Peyer's patch (tissue), 4 donors: ENCODE data around the gene KCNIP4. TPM values are rescaled to one million over a fixed set of nuclear protein-coding genes. Genes with fewer than 3 reads are reported as not detected.

Source experiments
- DNase-seq, 3 donors: peaks; one replicate each; pipeline ENCODE4 v3.0.0-alpha.2; 2017 to 2019
- H3K27ac ChIP-seq, 4 donors: fragments of 200-600 bp; sonication (generic); one replicate each; pipeline ENCODE4 v1.5.1; 2016 to 2019
- H3K27me3 ChIP-seq, 2 donors: fragments of 200-600 bp; sonication (generic); one replicate each; pipeline ENCODE4 v1.5.1; 2019
- H3K36me3 ChIP-seq, 3 donors: fragments of 200-600 bp; sonication (generic); one replicate each; pipeline ENCODE4 v1.5.1; 2016 to 2019
- H3K4me1 ChIP-seq, 4 donors: fragments of 200-600 bp; sonication (generic); one replicate each; pipeline ENCODE4 v1.5.1; 2016 to 2019
- H3K4me3 ChIP-seq, 4 donors: fragments of 200-600 bp; sonication (generic); 1 replicate in 3 of 4; 2 replicates in 1 of 4; pipeline ENCODE4 v1.5.1; 2016 to 2019; ENCODE audit warnings: mild to moderate bottlenecking in 1 of 4
- H3K9me3 ChIP-seq, 4 donors: fragments of 200-600 bp; sonication (generic); one replicate each; pipeline ENCODE4 v1.5.1; 2016 to 2019; ENCODE audit warnings: mild to moderate bottlenecking in 1 of 4
- POLR2A ChIP-seq, 2 donors: fragments of 450-650 bp; IDR thresholded peaks; one replicate each; pipeline ENCODE4 v1.5.1; 2017; ENCODE audit warnings: antibody characterized with exemption in 2 of 2, mild to moderate bottlenecking in 2 of 2, moderate library complexity in 2 of 2
- total RNA-seq, 4 donors: library from RNA; depleted of rRNA; stranded (reverse); fragments of >200 nt; gene quantifications; one replicate each; pipeline ENCODE4 v1.1.0, GENCODE V29; 2016
- TF ChIP-seq, protein P1 (sequence below), 6 experiments: fragments of 450-650 bp in 4 of 6; fragments of 200-600 bp in 2 of 6; sonication (generic) in 1 of 6; IDR thresholded peaks; one replicate each; pipeline ENCODE4 v1.5.1; 2017 to 2019; ENCODE audit warnings: antibody characterized with exemption in 6 of 6, mild to moderate bottlenecking in 3 of 6, moderate library complexity in 1 of 6

Gene KCNIP4
- total RNA-seq, 4 donors from 2014 or later, result 2.8 TPM; not detected in 3

DNA sequence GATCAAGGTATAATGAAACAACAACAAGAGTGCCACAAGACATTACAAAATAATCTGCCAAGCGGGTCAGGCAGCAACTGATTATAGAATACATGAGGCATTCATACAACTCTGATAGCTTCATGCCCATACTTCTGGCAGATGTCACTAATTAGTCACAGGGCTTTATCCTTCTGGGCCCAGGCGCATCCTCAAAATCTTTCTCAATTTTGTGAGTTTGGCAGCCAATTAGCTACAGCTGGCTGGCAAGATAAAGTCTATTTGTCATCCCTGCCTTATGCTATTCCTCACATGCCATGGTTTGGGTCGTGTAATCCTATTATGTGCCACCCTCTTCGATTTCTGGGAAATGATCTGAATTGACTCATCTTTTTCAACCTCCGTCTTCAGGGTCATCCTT, 994.0 kb downstream of the KCNIP4 start:
- no peak for TF ChIP-seq POLR2A (IDR thresholded peaks at IDR 0.05)
- TF ChIP-seq, protein P1, sequence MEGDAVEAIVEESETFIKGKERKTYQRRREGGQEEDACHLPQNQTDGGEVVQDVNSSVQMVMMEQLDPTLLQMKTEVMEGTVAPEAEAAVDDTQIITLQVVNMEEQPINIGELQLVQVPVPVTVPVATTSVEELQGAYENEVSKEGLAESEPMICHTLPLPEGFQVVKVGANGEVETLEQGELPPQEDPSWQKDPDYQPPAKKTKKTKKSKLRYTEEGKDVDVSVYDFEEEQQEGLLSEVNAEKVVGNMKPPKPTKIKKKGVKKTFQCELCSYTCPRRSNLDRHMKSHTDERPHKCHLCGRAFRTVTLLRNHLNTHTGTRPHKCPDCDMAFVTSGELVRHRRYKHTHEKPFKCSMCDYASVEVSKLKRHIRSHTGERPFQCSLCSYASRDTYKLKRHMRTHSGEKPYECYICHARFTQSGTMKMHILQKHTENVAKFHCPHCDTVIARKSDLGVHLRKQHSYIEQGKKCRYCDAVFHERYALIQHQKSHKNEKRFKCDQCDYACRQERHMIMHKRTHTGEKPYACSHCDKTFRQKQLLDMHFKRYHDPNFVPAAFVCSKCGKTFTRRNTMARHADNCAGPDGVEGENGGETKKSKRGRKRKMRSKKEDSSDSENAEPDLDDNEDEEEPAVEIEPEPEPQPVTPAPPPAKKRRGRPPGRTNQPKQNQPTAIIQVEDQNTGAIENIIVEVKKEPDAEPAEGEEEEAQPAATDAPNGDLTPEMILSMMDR (IDR thresholded peaks at IDR 0.05), result no peak
- Histone ChIP-seq H3K27ac (no peak overlapping the region), H3K27me3 (no peaks in the 10 kb centered on the region), H3K9me3 (no peaks in the 10 kb centered on the region), H3K36me3 (no peaks in the 10 kb centered on the region), H3K4me1 (no peaks in the 10 kb centered on the region), H3K4me3 (no peak overlapping the region)
- DNase-seq, result no peak

DNA sequence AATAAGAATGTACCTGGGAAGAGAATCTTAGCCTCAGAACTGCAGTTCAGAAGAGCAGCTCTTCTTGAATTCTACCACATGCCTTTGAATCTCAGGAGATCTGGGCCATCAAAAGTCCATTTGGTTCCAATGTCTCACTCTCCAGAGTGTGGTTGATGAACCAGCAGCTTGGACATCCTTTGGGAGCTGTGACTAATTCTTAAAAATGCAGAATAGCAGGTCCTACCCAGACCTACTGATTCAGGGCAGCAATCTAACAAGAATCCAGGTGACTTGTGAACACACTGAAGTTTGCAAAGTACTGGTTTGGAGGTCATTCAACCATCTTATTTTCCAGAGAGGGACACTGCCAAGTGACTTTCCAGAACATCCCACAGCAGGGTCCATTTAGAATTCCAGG, 1003.6 kb downstream of the KCNIP4 start:
- Histone ChIP-seq H3K9me3 (no peaks in the 10 kb centered on the region), H3K27me3 (no peaks in the 10 kb centered on the region), H3K36me3 (no peaks in the 10 kb centered on the region), H3K4me1 (no peaks in the 10 kb centered on the region), H3K4me3 (no peak overlapping the region), H3K27ac (no peak overlapping the region)
- no peak for DNase-seq
- TF ChIP-seq, protein P1 (IDR thresholded peaks at IDR 0.05), result no peak
- TF ChIP-seq POLR2A (IDR thresholded peaks at IDR 0.05), result no peak

DNA sequence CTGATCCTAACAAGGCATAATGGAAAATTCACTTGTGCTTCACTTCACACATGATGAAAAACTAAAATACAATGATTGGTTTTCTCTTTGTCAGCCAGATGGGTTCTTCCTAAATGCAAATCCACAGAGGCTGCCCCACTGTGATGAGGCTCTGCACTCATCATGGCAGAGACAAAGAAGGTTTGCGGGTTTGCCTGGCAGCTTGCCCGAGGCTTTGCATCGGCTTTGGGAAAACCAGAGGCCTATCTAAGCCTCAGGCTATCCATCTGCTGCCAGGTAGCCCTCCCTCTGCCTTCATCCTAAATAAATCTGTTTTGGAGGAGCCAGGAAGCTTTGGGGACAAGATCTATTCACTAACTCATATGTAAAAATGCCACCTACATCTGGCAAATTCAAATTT, 1004.1 kb downstream of the KCNIP4 start:
- no peaks in the 10 kb centered on the region for H3K27me3 ChIP-seq
- H3K4me3 ChIP-seq, result no peak overlapping the region
- H3K27ac ChIP-seq, result no peak overlapping the region
- H3K36me3 ChIP-seq, result no peaks in the 10 kb centered on the region
- H3K4me1 ChIP-seq, result no peaks in the 10 kb centered on the region
- no peak for DNase-seq
- TF ChIP-seq, protein P1 (IDR thresholded peaks at IDR 0.05), result no peak
- TF ChIP-seq POLR2A (IDR thresholded peaks at IDR 0.05), result no peak
- no peaks in the 10 kb centered on the region for H3K9me3 ChIP-seq

DNA sequence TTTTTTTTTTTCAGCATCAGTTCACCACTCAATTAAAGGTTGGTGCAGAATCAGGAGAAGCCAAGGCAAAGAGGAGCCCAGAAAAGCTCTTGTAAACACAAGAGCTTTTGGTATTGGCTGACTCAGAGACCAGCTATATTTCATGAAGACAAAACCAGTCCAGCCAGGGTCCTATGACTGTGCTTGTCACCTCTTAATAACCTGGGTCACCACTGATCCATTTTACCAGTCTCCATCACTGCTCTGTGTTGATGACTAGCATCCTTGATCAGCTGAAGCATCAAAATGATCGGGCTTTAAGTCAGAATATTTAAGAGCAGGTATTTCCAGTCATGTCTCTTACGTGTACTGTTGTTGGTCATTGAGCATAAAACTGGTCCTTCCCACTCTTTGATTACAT, 1010.4 kb downstream of the KCNIP4 start:
- Histone ChIP-seq H3K27me3 (no peaks in the 10 kb centered on the region), H3K9me3 (no peaks in the 10 kb centered on the region)

DNA sequence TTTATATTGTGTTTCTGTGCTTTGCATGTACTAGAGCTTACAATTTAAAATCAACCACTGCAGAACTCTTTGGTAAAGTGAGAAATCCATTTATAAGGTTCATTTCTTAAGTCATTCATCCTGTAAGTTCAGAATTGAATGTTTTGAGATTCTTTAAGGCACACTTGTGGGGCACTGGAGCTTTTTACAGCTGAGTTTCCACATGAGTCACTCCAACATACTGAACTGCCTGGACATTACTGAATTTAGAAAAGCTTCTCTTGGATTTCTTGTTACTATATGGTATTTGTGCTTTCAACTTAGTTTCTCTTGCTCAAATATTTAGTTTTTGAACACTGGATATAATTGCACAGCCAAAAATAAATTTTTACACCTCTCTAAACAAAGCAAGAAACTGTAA, 1022.0 kb downstream of the KCNIP4 start:
- no peak overlapping the region for H3K4me3 ChIP-seq
- no peaks in the 10 kb centered on the region for H3K9me3 ChIP-seq
- H3K27me3 ChIP-seq, result no peaks in the 10 kb centered on the region
- TF ChIP-seq POLR2A (IDR thresholded peaks at IDR 0.05), result no peak
- TF ChIP-seq, protein P1 (IDR thresholded peaks at IDR 0.05), result no peak
- H3K4me1 ChIP-seq, result no peaks in the 10 kb centered on the region
- H3K36me3 ChIP-seq, result no peaks in the 10 kb centered on the region
- DNase-seq, result no peak
- H3K27ac ChIP-seq, result no peak overlapping the region

More for the DNA sequence above, 1010.4 kb downstream of the KCNIP4 start:
- Histone ChIP-seq H3K4me1 (no peaks in the 10 kb centered on the region), H3K36me3 (no peaks in the 10 kb centered on the region), H3K4me3 (no peak overlapping the region), H3K27ac (no peak overlapping the region)
- TF ChIP-seq, protein P1 (IDR thresholded peaks at IDR 0.05), result no peak
- no peak for TF ChIP-seq POLR2A (IDR thresholded peaks at IDR 0.05)
- no peak for DNase-seq

DNA sequence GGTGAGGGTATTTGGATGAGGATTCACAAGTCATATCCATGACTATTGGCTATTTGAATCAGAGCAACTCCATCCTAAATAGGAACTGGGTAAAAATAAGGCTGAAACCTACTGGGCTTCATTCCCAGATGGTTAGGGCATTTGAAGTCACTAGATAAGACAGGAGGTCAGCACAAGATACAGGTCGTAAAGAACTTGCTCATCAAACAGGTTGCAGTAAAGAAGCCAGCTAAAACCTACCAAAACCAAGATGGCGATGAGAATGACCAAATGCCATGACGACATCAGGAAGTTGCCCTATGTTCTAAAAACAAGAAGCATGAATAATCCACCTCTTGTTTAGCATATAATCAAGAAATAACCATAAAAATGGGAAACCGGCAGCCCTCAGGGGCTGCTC, 1023.4 kb downstream of the KCNIP4 start:
- Histone ChIP-seq H3K36me3 (no peaks in the 10 kb centered on the region), H3K27me3 (no peaks in the 10 kb centered on the region), H3K4me3 (no peak overlapping the region), H3K4me1 (no peaks in the 10 kb centered on the region), H3K9me3 (no peaks in the 10 kb centered on the region), H3K27ac (no peak overlapping the region)
- no peak for DNase-seq
- TF ChIP-seq, protein P1 (IDR thresholded peaks at IDR 0.05), result no peak
- no peak for TF ChIP-seq POLR2A (IDR thresholded peaks at IDR 0.05)
